HepG2 (cell line): ENCODE results near the gene GSK3A. TPM values are rescaled to one million over a fixed set of nuclear protein-coding genes. Genes with fewer than 3 reads are reported as not detected.

Source experiments
- ATAC-seq: fragments of 200-7000 bp; cut with Tn5 transposase; 3 replicates; pipeline ENCODE4 v1.9.1; 2020; ENCODE audit warnings: mild to moderate bottlenecking, moderate library complexity
- BruUV-seq: library from RNA; stranded (reverse); fragments of 400-500 nt; replicated peaks from 2 replicates; lab custom pipeline; 2021; lab: Mats Ljungman, UMichigan
- CTCF ChIA-PET: fragments of 300-600 bp; formaldehyde crosslinking; extraction: SDS; loops from one replicate; lab custom pipeline; 2021; ENCODE audit warnings: low total read pairs, inconsistent platforms, low intra/inter-chr PET ratio; lab: Yijun Ruan, JAX
- POLR2A ChIA-PET: fragments of 350-600 bp; sonication (Branson Sonifier 250); formaldehyde crosslinking; loops from one replicate; lab custom pipeline; 2020; ENCODE audit warnings: antibody characterized with exemption, inconsistent platforms; lab: Yijun Ruan, JAX
- DNase-seq: peaks from one replicate; pipeline ENCODE4 v3.0.0-alpha.2; 2015; ENCODE audit warnings: low spot score
- FAIRE-seq: peaks from 3 replicates; lab custom pipeline; 2011; peaks lifted over from hg19 to GRCh38; lab: Jason Lieb, UNC
- H2AFZ ChIP-seq: one replicate; pipeline ENCODE4 v1.6.1; 2011; ENCODE audit warnings: low read length, inconsistent platforms
- H3K27ac ChIP-seq: fragments of 300-600 bp; 3 replicates; pipeline ENCODE4 v1.8.0; 2011; ENCODE audit warnings: mixed run types, mild to moderate bottlenecking, mixed read lengths, low read length, inconsistent platforms; ENCODE audit not compliant: insufficient read depth; ENCODE audit errors: extremely low read length
- H3K27me3 ChIP-seq, 2 experiments: fragments of 200-600 bp in 1 of 2; 2 replicates in 1 of 2; 3 replicates in 1 of 2; pipeline versions ENCODE4 v1.6.0 to v1.8.0; 2011; ENCODE audit warnings: low read length in 2 of 2, mild to moderate bottlenecking in 2 of 2, moderate library complexity in 2 of 2, inconsistent platforms in 1 of 2; ENCODE audit not compliant: insufficient read depth in 2 of 2, control insufficient read depth in 1 of 2
- H3K36me3 ChIP-seq, 2 experiments: fragments of 200-600 bp in 1 of 2; replicated peaks in 1 of 2; 2 replicates in 1 of 2; 3 replicates in 1 of 2; pipeline versions ENCODE4 v1.5.1 to v1.8.0; 2011; ENCODE audit warnings: low read length in 2 of 2, inconsistent platforms in 1 of 2; ENCODE audit not compliant: insufficient read depth in 2 of 2, control insufficient read depth in 1 of 2
- H3K4me1 ChIP-seq: 2 replicates; pipeline ENCODE4 v1.5.1; 2012; ENCODE audit warnings: low read length, inconsistent platforms; ENCODE audit not compliant: insufficient read depth
- H3K4me2 ChIP-seq: 2 replicates; pipeline ENCODE4 v1.6.0; 2011; ENCODE audit warnings: low read depth, low read length, inconsistent platforms
- H3K4me3 ChIP-seq, 3 experiments: fragments of 200-600 bp in 1 of 3; sonication (generic), shearing (Covaris generic) in 1 of 3; replicated peaks in 1 of 3; 2 replicates each; pipeline ENCODE4 v1.5.1; 2011 to 2016; ENCODE audit warnings: low read length in 3 of 3, inconsistent platforms in 2 of 3, low read depth in 2 of 3, mild to moderate bottlenecking in 2 of 3, control low read depth in 1 of 3, mixed read lengths in 1 of 3; ENCODE audit not compliant: insufficient read depth in 1 of 3
- H3K79me2 ChIP-seq: one replicate; pipeline ENCODE4 v1.6.1; 2011; ENCODE audit warnings: low read length, inconsistent platforms; ENCODE audit not compliant: insufficient read depth
- H3K9ac ChIP-seq: 2 replicates; pipeline ENCODE4 v1.6.0; 2011; ENCODE audit warnings: mild to moderate bottlenecking, low read depth, low read length, inconsistent platforms; ENCODE audit not compliant: insufficient read depth
- H3K9me3 ChIP-seq: 2 replicates; pipeline ENCODE4 v1.5.1; 2012; ENCODE audit warnings: mild to moderate bottlenecking, low read length
- H4K20me1 ChIP-seq: 2 replicates; pipeline ENCODE4 v1.6.0; 2011; ENCODE audit warnings: inconsistent platforms, mild to moderate bottlenecking, low read length, moderate library complexity; ENCODE audit not compliant: insufficient read depth
- FOXK2 ChIP-seq: fragments of 450-650 bp; IDR thresholded peaks from 2 replicates; pipeline ENCODE4 v1.6.1; 2016
- JDP2 ChIP-seq: sonication (generic); formaldehyde crosslinking; IDR thresholded peaks from 2 replicates; pipeline ENCODE4 v1.8.1; 2022; ENCODE audit warnings: missing genetic modification reagents, borderline replicate concordance
- SP5 ChIP-seq: IDR thresholded peaks from 2 replicates; pipeline ENCODE4 v1.6.1; 2016; ENCODE audit warnings: low read depth, borderline replicate concordance
- SRF ChIP-seq: IDR thresholded peaks from 2 replicates; pipeline ENCODE4 v1.6.1; 2011; ENCODE audit warnings: mild to moderate bottlenecking, low read depth, low read length, moderate library complexity
- TBL1XR1 ChIP-seq: fragments of 150-350 bp; IDR thresholded peaks from 2 replicates; pipeline ENCODE4 v1.6.1; 2014; ENCODE audit warnings: borderline replicate concordance, low read length; ENCODE audit not compliant: partially characterized antibody
- ZKSCAN1 ChIP-seq: fragments of 150-350 bp; IDR thresholded peaks from 2 replicates; pipeline ENCODE4 v1.6.1; 2014; ENCODE audit warnings: low read length
- ZNF790 ChIP-seq: sonication (generic); formaldehyde crosslinking; IDR thresholded peaks from 2 replicates; pipeline ENCODE4 v1.8.0; 2022; ENCODE audit warnings: missing genetic modification reagents, mild to moderate bottlenecking, borderline replicate concordance
- WGBS: methylation state at CpG from one replicate; pipeline ENCODE4 v1.1.6; 2017; ENCODE audit warnings: low lambda C conversion rate; 5-methylcytosine and 5-hydroxymethylcytosine counted together
- in situ Hi-C: cut with HindIII; loops from 2 replicates; pipeline ENCODE4 v1.10.0; 2017; ENCODE audit warnings: low pct_unique_long_range_greater_than_20kb; ENCODE audit not compliant: extremely low pct_ligation_motif_present
- intact Hi-C: fragments of 100-400 bp; cut with micrococcal nuclease; formaldehyde crosslinking; loops from one replicate; pipeline ENCODE4 v1.10.0; 2022; ENCODE audit not compliant: unreplicated experiment
- polyA plus RNA-seq, 8 experiments: library from polyadenylated mRNA; depleted of rRNA in 3 of 8; stranded (reverse) in 7 of 8; unstranded in 1 of 8; fragments of >200 nt; fragmentation: Illumina TruSeq in 4 of 8; extraction: Trizol in 4 of 8; gene quantifications; 2 replicates each; pipeline versions ENCODE4 v1.2.1 to v1.2.3, GENCODE V29; 2011 to 2016; ENCODE audit warnings: low read depth in 4 of 8, missing spikeins in 1 of 8, mixed read lengths in 1 of 8; ENCODE audit not compliant: insufficient read depth in 1 of 8
- total RNA-seq, 5 experiments: library from RNA; depleted of rRNA; stranded (reverse); fragments of >200 nt; fragmentation: Illumina TruSeq; extraction: Trizol; gene quantifications; 2 replicates each; pipeline ENCODE4 v1.2.3, GENCODE V29; 2016; ENCODE audit warnings: low read depth in 1 of 5
- TF ChIP-seq, protein P1 (sequence below): IDR thresholded peaks from 2 replicates; pipeline ENCODE4 v1.6.1; 2012; ENCODE audit warnings: inconsistent platforms

GSK3A gene
- total and polyA plus RNA-seq, 2 of the 13 experiments (the other 11 are each of a cell fraction or from before 2014, with no cell fraction given): 16.9 to 52.5 TPM

DNA sequence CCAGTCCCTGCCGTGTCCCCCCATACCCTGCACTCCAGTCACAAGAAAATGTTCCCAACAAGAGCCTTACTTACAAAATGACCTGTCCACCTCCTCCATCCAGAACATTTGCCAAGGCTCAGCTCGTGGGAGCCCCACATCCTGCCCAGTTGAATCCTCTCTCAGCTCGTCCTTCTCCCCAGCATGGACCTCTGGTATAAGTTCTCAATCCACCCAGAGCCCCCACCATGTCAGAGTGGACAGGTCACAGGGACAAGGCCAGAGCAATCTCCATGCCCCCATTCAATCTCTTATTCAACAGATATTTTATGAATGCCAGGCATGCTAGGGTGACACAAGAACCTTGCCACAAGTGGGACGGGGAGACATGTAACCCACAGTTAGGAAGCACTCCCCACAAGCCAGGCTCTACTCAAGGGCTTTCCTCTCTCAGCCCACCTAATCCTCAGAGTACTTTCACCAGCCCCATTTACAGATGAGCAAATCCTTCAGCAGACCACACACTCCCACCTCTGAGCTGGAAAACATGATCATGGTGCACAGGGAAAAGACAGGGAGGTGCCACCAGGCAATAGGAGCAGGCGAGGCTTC lies 40.0 kb downstream of the GSK3A start:
- H3K4me1 ChIP-seq: no peaks in the 10 kb centered on the region
- no peak overlapping the region for H3K27ac ChIP-seq
- 96% methylated on average over 5 of the region's 5 CpGs for WGBS
- H3K36me3 ChIP-seq: peaks cover 43 to 79% of the 10 kb centered on the region in 2 experiments
- no peak overlapping the region for H3K4me3 ChIP-seq
- no peaks in the 10 kb centered on the region for H3K9me3 ChIP-seq
- no peaks in the 10 kb centered on the region; a peak in 1 of 5 replicates for H3K27me3 ChIP-seq
- H4K20me1 ChIP-seq: peaks cover 23% of the 10 kb centered on the region; the same call in 1 of the 2 replicates
- intact Hi-C loops (no loop called here), in situ Hi-C loops (no loop called here)
- no peak overlapping the region for H3K4me2 ChIP-seq
- CTCF ChIA-PET: no interaction called here
- POLR2A ChIA-PET: no interaction called here
- ATAC-seq (no peak), FAIRE-seq (no peak), DNase-seq (no peak)
- peaks cover 13% of the 10 kb centered on the region for H3K79me2 ChIP-seq
- TF ChIP-seq JDP2 (no peak), ZKSCAN1 (no peak), SP5 (CRISPR knock-in tag) (no peak), ZNF790 (no peak), TBL1XR1 (no peak), SRF (no peak), FOXK2 (no peak)
- TF ChIP-seq, protein P1, sequence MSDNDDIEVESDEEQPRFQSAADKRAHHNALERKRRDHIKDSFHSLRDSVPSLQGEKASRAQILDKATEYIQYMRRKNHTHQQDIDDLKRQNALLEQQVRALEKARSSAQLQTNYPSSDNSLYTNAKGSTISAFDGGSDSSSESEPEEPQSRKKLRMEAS: no peak
- H2AFZ ChIP-seq: no peak overlapping the region
- no TSS peak for BruUV-seq
- no peak overlapping the region for H3K9ac ChIP-seq
